ENCODE results near the gene ALDH18A1.

ALDH18A1 gene

GRCh38 chr10:95556994-95557767 is 99.3 kb downstream of the ALDH18A1 start:
- no peak for DNase-seq (ENCODE audit: low read depth)

Data from activated T-helper 9 cell treated with anti-CD3 and anti-CD28 coated beads, Interleukin-2, amount 50 U/mL, for 16 hours (primary cell).